K562 (cell line): Measurements from ENCODE around the gene RAB31. TPM values are rescaled to one million over a fixed set of nuclear protein-coding genes. Genes with fewer than 3 reads are reported as not detected.

Experiments
- CEBPB ChIP-seq: fragments of 450-650 bp; IDR thresholded peaks from 2 replicates; pipeline ENCODE4 v1.6.1; 2016; ENCODE audit warnings: missing genetic modification characterization, missing compliant biosample characterization
- EHMT2 ChIP-seq: fragments of 450-650 bp; IDR thresholded peaks from 2 replicates; pipeline ENCODE4 v1.6.1; 2018; ENCODE audit warnings: antibody characterized with exemption
- EP400 ChIP-seq: fragments of 450-650 bp; IDR thresholded peaks from 2 replicates; pipeline ENCODE4 v1.6.1; 2017; ENCODE audit warnings: antibody characterized with exemption, mild to moderate bottlenecking, moderate library complexity
- GTF2E2 ChIP-seq: fragments of 200-800 bp; sonication (Bioruptor generic); IDR thresholded peaks from 2 replicates; pipeline ENCODE4 v1.6.1; 2016; ENCODE audit warnings: missing genetic modification characterization, missing compliant biosample characterization
- KLF1 ChIP-seq: fragments of 450-650 bp; IDR thresholded peaks from 2 replicates; pipeline ENCODE4 v1.6.1; 2016; ENCODE audit warnings: missing genetic modification characterization, missing compliant biosample characterization
- PML ChIP-seq: IDR thresholded peaks from 2 replicates; pipeline ENCODE4 v1.6.1; 2012; ENCODE audit warnings: low read length, inconsistent platforms
- SNRNP70 ChIP-seq: fragments of 200-400 bp; formaldehyde crosslinking; optimal IDR thresholded peaks from 2 replicates; pipeline ENCODE3; 2017; ENCODE audit warnings: low read depth, low read length
- TAF7 ChIP-seq: fragments of 450-650 bp; IDR thresholded peaks from 2 replicates; pipeline ENCODE4 v1.6.1; 2016; ENCODE audit warnings: missing genetic modification characterization, missing compliant biosample characterization
- YY1 ChIP-seq, 3 experiments: IDR thresholded peaks; 2 replicates each; pipeline ENCODE4 v1.6.1; 2011; ENCODE audit warnings: low read length in 2 of 3, mild to moderate bottlenecking in 2 of 3, moderate library complexity in 2 of 3, borderline replicate concordance in 1 of 3, control low read depth in 1 of 3, low read depth in 1 of 3; ENCODE audit not compliant: insufficient read depth in 3 of 3, insufficient replicate concordance in 2 of 3, control insufficient read depth in 1 of 3, insufficient read length in 1 of 3; ENCODE audit errors: extremely low read depth in 1 of 3
- ZNF146 ChIP-seq: IDR thresholded peaks from one replicate; pipeline ENCODE4 v1.6.1; 2018; ENCODE audit warnings: missing compliant biosample characterization; ENCODE audit not compliant: unreplicated experiment
- polyA plus RNA-seq, 8 experiments: library from polyadenylated mRNA; depleted of rRNA in 4 of 8; stranded (reverse) in 5 of 8; unstranded in 3 of 8; fragments of >200 nt; fragmentation: Nextera tagmentation in 2 of 8; fragmentation: Illumina TruSeq in 1 of 8; extraction: Ambion mirVana in 2 of 8; extraction: Trizol in 1 of 8; gene quantifications; 2 replicates each; pipeline versions ENCODE4 v1.2.1 to v1.2.3, GENCODE V29; 2011 to 2014; ENCODE audit warnings: inconsistent platforms in 1 of 8, missing spikeins in 1 of 8
- total RNA-seq, 7 experiments: library from RNA; depleted of rRNA in 6 of 7; stranded (reverse); fragments of >200 nt in 6 of 7; fragmentation: Illumina TruSeq in 2 of 7; extraction: Trizol in 2 of 7; gene quantifications; 2 replicates each; pipeline versions ENCODE4 v1.2.1 to v1.2.3, GENCODE V29; 2011 to 2021; ENCODE audit warnings: low replicate concordance in 1 of 7
- TF ChIP-seq, protein P1 (sequence below): fragments of 450-650 bp; IDR thresholded peaks from 2 replicates; pipeline ENCODE4 v1.7.1; 2018; ENCODE audit warnings: mild to moderate bottlenecking, low read depth; ENCODE audit not compliant: partially characterized antibody
- TF ChIP-seq, protein P2 (sequence below): fragments of 450-650 bp; formaldehyde crosslinking; IDR thresholded peaks from 2 replicates; pipeline ENCODE4 v1.4.0; 2022; ENCODE audit warnings: mild to moderate bottlenecking, moderate library complexity
- TF ChIP-seq, protein P3 (sequence below): fragments of 250-450 bp; sonication (Bioruptor Pico); IDR thresholded peaks from 2 replicates; pipeline ENCODE4 v1.8.0; 2022; ENCODE audit warnings: inconsistent platforms
- TF ChIP-seq, protein P4 (sequence below): fragments of 450-650 bp; IDR thresholded peaks from 2 replicates; pipeline ENCODE4 v1.6.1; 2016
- TF ChIP-seq, protein P5 (sequence below): sonication (generic); formaldehyde crosslinking; IDR thresholded peaks from 2 replicates; pipeline ENCODE4 v1.8.0; 2022; ENCODE audit warnings: mild to moderate bottlenecking, missing genetic modification reagents, borderline replicate concordance

The RAB31 gene
- total and polyA plus RNA-seq, 9 of the 15 experiments (the other 6 are each of a cell fraction or from before 2014, with no cell fraction given): 20.7 to 70.4 (median 41.3) TPM

DNA sequence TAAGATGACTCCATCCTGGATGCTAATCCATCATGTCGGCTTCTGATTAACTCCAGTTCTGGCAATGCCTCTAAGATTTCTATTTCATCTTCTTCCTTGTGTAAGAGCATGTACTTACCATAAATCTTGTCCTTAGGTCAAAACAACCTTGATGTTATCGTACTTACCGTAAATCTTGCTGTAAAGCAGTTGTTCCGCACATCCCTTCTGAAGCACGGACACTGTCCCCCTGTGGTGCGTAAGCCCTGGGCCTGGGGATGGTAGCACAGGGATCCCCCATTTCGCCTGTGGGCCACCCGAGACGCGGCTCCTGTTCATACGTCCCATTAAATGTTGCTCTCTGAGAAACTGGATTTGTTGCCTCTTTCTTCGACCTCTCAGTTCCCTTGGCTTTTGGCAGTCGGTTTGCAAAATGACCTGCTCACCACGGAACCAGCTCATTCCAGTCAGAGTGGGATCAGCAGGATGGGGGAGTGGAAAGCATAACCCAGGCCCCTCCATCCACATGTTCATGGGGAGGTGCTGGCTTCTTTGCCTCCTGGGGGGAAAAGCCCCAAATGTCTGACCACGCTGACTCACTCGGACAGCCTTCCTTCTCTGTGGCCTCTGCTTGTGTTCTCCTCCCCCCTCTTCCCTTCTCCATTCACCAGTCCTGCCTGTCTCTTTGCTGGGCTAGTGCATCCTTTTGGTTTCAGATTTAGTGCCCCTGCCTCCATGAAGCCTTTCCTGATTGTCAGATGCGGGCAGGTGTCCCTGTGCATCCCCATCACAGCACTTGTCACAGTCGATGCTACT lies 49.9 kb downstream of the RAB31 start (continued):
- TF ChIP-seq, protein P1, sequence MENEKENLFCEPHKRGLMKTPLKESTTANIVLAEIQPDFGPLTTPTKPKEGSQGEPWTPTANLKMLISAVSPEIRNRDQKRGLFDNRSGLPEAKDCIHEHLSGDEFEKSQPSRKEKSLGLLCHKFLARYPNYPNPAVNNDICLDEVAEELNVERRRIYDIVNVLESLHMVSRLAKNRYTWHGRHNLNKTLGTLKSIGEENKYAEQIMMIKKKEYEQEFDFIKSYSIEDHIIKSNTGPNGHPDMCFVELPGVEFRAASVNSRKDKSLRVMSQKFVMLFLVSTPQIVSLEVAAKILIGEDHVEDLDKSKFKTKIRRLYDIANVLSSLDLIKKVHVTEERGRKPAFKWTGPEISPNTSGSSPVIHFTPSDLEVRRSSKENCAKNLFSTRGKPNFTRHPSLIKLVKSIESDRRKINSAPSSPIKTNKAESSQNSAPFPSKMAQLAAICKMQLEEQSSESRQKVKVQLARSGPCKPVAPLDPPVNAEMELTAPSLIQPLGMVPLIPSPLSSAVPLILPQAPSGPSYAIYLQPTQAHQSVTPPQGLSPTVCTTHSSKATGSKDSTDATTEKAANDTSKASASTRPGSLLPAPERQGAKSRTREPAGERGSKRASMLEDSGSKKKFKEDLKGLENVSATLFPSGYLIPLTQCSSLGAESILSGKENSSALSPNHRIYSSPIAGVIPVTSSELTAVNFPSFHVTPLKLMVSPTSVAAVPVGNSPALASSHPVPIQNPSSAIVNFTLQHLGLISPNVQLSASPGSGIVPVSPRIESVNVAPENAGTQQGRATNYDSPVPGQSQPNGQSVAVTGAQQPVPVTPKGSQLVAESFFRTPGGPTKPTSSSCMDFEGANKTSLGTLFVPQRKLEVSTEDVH: no peak
- TF ChIP-seq EHMT2 (peak; percentile 1; the same call in 1 of the 2 replicates), CEBPB (tag) (peak; percentile 76), TAF7 (tag) (no peak), ZNF146 (CRISPR knock-in tag) (no peak), SNRNP70 (no peak), KLF1 (tag) (no peak), EP400 (peak; percentile 37; the same call in 1 of the 2 replicates), YY1 (IDR thresholded peaks at IDR 0.05; ENCODE audit: borderline replicate concordance in 1 of 3, control insufficient read depth in 1 of 3, extremely low read depth in 1 of 3, insufficient read depth in 3 of 3, insufficient read length in 1 of 3, insufficient replicate concordance in 2 of 3, low read depth in 1 of 3, low read length in 2 of 3) (no peak), GTF2E2 (no peak), PML (no peak)
- TF ChIP-seq, protein P2, sequence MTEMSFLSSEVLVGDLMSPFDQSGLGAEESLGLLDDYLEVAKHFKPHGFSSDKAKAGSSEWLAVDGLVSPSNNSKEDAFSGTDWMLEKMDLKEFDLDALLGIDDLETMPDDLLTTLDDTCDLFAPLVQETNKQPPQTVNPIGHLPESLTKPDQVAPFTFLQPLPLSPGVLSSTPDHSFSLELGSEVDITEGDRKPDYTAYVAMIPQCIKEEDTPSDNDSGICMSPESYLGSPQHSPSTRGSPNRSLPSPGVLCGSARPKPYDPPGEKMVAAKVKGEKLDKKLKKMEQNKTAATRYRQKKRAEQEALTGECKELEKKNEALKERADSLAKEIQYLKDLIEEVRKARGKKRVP (CRISPR knock-in tag): no peak
- TF ChIP-seq, protein P3, sequence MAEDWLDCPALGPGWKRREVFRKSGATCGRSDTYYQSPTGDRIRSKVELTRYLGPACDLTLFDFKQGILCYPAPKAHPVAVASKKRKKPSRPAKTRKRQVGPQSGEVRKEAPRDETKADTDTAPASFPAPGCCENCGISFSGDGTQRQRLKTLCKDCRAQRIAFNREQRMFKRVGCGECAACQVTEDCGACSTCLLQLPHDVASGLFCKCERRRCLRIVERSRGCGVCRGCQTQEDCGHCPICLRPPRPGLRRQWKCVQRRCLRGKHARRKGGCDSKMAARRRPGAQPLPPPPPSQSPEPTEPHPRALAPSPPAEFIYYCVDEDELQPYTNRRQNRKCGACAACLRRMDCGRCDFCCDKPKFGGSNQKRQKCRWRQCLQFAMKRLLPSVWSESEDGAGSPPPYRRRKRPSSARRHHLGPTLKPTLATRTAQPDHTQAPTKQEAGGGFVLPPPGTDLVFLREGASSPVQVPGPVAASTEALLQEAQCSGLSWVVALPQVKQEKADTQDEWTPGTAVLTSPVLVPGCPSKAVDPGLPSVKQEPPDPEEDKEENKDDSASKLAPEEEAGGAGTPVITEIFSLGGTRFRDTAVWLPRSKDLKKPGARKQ (CRISPR knock-in tag): peak; percentile 93
- TF ChIP-seq, protein P4, sequence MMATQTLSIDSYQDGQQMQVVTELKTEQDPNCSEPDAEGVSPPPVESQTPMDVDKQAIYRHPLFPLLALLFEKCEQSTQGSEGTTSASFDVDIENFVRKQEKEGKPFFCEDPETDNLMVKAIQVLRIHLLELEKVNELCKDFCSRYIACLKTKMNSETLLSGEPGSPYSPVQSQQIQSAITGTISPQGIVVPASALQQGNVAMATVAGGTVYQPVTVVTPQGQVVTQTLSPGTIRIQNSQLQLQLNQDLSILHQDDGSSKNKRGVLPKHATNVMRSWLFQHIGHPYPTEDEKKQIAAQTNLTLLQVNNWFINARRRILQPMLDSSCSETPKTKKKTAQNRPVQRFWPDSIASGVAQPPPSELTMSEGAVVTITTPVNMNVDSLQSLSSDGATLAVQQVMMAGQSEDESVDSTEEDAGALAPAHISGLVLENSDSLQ: peak; percentile 91
- TF ChIP-seq, protein P5, sequence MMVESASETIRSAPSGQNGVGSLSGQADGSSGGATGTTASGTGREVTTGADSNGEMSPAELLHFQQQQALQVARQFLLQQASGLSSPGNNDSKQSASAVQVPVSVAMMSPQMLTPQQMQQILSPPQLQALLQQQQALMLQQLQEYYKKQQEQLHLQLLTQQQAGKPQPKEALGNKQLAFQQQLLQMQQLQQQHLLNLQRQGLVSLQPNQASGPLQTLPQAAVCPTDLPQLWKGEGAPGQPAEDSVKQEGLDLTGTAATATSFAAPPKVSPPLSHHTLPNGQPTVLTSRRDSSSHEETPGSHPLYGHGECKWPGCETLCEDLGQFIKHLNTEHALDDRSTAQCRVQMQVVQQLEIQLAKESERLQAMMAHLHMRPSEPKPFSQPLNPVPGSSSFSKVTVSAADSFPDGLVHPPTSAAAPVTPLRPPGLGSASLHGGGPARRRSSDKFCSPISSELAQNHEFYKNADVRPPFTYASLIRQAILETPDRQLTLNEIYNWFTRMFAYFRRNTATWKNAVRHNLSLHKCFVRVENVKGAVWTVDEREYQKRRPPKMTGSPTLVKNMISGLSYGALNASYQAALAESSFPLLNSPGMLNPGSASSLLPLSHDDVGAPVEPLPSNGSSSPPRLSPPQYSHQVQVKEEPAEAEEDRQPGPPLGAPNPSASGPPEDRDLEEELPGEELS: 0 out of 2 replicates have a peak, but pooled peaks have one; percentile 1
